Measurements from ENCODE around the gene TOP2B.

GRCh38 chr3:25586167-25586505, 78.6 kb downstream of the TOP2B start:
- no peak for TF ChIP-seq POLR2AphosphoS5 (IDR thresholded peaks at IDR 0.05)
- TF ChIP-seq CTCF (IDR thresholded peaks at IDR 0.05), result no peak
- TF ChIP-seq POLR2A (IDR thresholded peaks at IDR 0.05; ENCODE audit: low read depth), result no peak
- no peak for TF ChIP-seq EP300 (IDR thresholded peaks at IDR 0.05)

Measured in esophagus muscularis mucosa (tissue), 4 donors.